Progenitor cell of endocrine pancreas (in vitro differentiated cells): ENCODE data around the gene RSPO3. TPM values are rescaled to one million over a fixed set of nuclear protein-coding genes. Genes with fewer than 3 reads are reported as not detected.
"Not testable (repeated sequence)": the region's sequence is repeated elsewhere in the genome, so short reads cannot be mapped to it uniquely, and the experiment has no call there.

Source experiments
- DNase-seq: peaks from one replicate; pipeline ENCODE4 v3.0.0; 2021; ENCODE audit warnings: low spot score; ENCODE audit not compliant: unreplicated experiment
- H3K27ac Mint-ChIP-seq: 2 replicates; pipeline ENCODE4 v1.8.0; 2021; ENCODE audit warnings: mild to moderate bottlenecking, moderate library complexity, mixed read lengths
- H3K27me3 Mint-ChIP-seq: 2 replicates; pipeline ENCODE4 v1.8.0; 2021; ENCODE audit warnings: mixed read lengths
- H3K36me3 Mint-ChIP-seq: 2 replicates; pipeline ENCODE4 v1.8.0; 2022; ENCODE audit warnings: mixed read lengths; ENCODE audit not compliant: insufficient read depth
- H3K4me1 Mint-ChIP-seq: 2 replicates; pipeline ENCODE4 v1.8.0; 2021; ENCODE audit warnings: low read depth, mixed read lengths
- H3K4me3 Mint-ChIP-seq: 2 replicates; pipeline ENCODE4 v1.8.0; 2021; ENCODE audit warnings: low read depth, mild to moderate bottlenecking, moderate library complexity, mixed read lengths
- H3K9me3 Mint-ChIP-seq: 2 replicates; pipeline ENCODE4 v1.8.0; 2021; ENCODE audit warnings: low read depth, mixed read lengths
- CTCF ChIP-seq: fragments of 200-600 bp; sonication (generic); IDR thresholded peaks from one replicate; pipeline ENCODE4 v1.5.0; 2021; ENCODE audit warnings: antibody characterized with exemption, mild to moderate bottlenecking; ENCODE audit not compliant: unreplicated experiment
- total RNA-seq: library from RNA; stranded (reverse); gene quantifications from 2 replicates; pipeline ENCODE4 v1.2.1, GENCODE V29; 2021

The RSPO3 gene
- total RNA-seq, 1 donor from 2014 or later: 0.43 TPM

DNA sequence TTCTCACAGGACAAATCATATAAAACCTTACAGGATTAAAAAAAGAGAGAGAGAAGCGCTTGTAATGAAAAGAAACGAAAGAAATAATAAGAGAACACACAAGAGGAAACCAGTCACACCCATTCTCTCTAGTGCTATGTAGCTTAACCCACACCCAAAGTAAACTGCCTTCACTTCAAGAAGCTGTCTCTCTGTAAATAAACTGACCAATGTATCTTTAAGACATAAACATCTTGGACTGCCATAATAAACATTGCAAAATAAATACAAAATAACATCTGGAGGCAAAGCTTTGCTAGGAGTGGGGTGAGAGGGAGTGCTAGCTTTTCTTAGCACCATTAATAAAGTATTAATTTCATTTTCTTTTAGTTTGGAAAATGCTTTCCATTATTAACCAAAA lies 86.6 kb downstream of the RSPO3 start:
- Mint-ChIP-seq H3K4me3 (no peak overlapping the region), H3K9me3 (no peaks in the 10 kb centered on the region), H3K27ac (no peak overlapping the region), H3K36me3 (no peaks in the 10 kb centered on the region), H3K27me3 (no peaks in the 10 kb centered on the region), H3K4me1 (peaks cover 9% of the 10 kb centered on the region)
- TF ChIP-seq CTCF: no peak
- DNase-seq: no peak

- Mint-ChIP-seq H3K4me3 (no peak overlapping the region), H3K4me1 (peaks cover 9% of the 10 kb centered on the region), H3K27me3 (no peaks in the 10 kb centered on the region), H3K9me3 (no peaks in the 10 kb centered on the region), H3K27ac (no peak overlapping the region), H3K36me3 (no peaks in the 10 kb centered on the region)
- no peak for DNase-seq
- TF ChIP-seq CTCF: no peak
Measured at GRCh38 chr6:127206531-127207095, 88.1 kb downstream of the RSPO3 start.

GRCh38 chr6:127207591-127208120 lies 89.2 kb downstream of the RSPO3 start:
- Mint-ChIP-seq H3K4me3 (no peak overlapping the region), H3K36me3 (no peaks in the 10 kb centered on the region), H3K4me1 (peaks cover 9% of the 10 kb centered on the region), H3K27me3 (no peaks in the 10 kb centered on the region), H3K9me3 (no peaks in the 10 kb centered on the region), H3K27ac (no peak overlapping the region)
- no peak for TF ChIP-seq CTCF
- DNase-seq: no peak

DNA sequence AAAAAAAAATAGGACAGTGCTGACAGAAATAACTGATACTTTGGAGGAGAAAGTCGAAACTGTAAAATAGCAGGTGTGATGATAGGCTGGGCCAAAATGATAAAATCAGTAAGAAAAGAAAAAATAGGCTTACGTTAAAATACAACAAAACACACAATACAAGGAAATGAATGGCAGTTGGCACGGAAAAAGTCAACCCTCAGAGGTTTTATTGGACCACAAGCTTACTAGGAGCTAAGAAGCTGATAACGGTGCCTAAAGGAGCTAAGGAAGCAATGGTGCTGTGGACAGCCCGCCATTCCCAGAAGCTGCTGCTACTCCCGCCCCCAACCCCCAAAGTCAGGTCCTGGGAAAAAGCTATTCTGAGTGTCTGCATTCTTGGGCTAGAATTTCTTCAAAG lies 92.3 kb downstream of the RSPO3 start:
- TF ChIP-seq CTCF: no peak
- Mint-ChIP-seq H3K27ac (no peak overlapping the region), H3K9me3 (peaks cover 3% of the 10 kb centered on the region), H3K27me3 (no peaks in the 10 kb centered on the region), H3K36me3 (no peaks in the 10 kb centered on the region), H3K4me3 (no peak overlapping the region), H3K4me1 (peaks cover 10% of the 10 kb centered on the region)
- no peak for DNase-seq

DNA sequence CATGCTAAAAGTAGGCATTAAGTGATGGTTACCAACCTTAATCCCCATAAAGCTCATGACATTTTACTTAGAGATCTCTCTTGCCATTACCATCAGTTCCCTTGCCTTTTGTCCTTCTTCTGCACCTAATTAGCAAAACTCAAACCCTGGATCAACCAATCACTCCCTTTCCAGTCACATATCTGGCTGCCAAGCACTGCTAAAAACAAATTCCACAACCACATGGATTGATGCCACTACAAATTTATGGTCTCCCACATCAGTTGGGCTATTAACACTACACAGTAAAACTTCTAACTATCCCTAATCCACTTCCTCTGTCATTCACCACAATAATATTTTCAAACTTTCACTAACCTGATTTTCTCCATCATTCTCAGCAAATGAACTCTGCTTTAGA lies 93.9 kb downstream of the RSPO3 start:
- TF ChIP-seq CTCF: no peak
- Mint-ChIP-seq H3K4me1 (peaks cover 15% of the 10 kb centered on the region), H3K36me3 (no peaks in the 10 kb centered on the region), H3K9me3 (peaks cover 3% of the 10 kb centered on the region), H3K4me3 (no peak overlapping the region), H3K27me3 (no peaks in the 10 kb centered on the region), H3K27ac (no peak overlapping the region)
- DNase-seq: no peak

DNA sequence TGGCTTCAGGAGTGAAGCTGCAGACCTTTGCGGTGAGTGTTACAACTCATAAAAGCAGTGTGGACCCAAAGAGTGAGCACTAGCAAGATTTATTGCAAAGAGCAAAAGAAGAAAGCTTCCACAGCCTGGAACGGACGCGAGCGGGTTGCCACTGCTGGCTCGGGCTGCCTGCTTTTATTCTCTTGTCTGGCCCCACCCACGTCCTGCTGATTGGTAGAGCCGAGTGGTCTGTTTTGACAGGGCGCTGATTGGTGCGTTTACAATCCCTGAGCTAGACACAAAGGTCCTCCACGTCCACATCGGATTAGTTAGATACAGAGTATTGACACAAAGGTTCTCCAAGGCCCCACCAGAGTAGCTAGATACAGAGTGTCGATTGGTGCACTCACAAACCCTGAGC lies 95.6 kb downstream of the RSPO3 start:
- not testable (repeated sequence) for H3K9me3 Mint-ChIP-seq, H3K27ac Mint-ChIP-seq, H3K27me3 Mint-ChIP-seq, H3K4me3 Mint-ChIP-seq, DNase-seq, H3K4me1 Mint-ChIP-seq, H3K36me3 Mint-ChIP-seq

GRCh38 chr6:127214531-127214930 lies 96.1 kb downstream of the RSPO3 start:
- H3K4me1 Mint-ChIP-seq, H3K27ac Mint-ChIP-seq, H3K4me3 Mint-ChIP-seq, H3K36me3 Mint-ChIP-seq, H3K9me3 Mint-ChIP-seq, DNase-seq, H3K27me3 Mint-ChIP-seq: not testable (repeated sequence)
